ENCODE results near the gene SLC44A3. TPM values are rescaled to one million over a fixed set of nuclear protein-coding genes. Genes with fewer than 3 reads are reported as not detected.

The SLC44A3 gene
- total RNA-seq, 4 donors from 2014 or later = 0.19 TPM; not detected in 3

DNA sequence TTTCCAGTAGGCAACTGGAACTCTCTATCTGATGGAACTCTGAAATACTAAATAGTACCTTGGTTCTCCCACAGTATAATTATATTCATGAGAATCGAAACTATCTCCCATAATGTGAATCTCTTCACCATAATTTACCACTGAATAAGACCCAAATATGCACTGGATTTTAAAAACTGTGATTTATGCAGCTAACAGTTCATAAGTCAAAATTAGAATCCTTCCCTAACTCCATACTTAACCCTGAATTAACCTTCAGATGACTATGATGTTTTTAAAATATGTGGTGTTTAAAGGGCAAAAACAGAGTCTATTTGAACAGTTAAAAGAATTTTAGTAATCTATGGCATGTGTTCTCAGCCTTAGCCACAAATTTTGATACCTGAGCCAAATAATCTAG, 22.9 kb upstream of the SLC44A3 start:
- DNase-seq = no peak
- Histone ChIP-seq H3K9me3 (no peaks in the 10 kb centered on the region), H3K27ac (no peak overlapping the region), H3K36me3 (no peaks in the 10 kb centered on the region), H3K27me3 (no peaks in the 10 kb centered on the region), H3K4me3 (no peak overlapping the region), H3K4me1 (peaks cover 9 to 21% of the 10 kb centered on the region in 2 donors)
- TF ChIP-seq, protein P1, sequence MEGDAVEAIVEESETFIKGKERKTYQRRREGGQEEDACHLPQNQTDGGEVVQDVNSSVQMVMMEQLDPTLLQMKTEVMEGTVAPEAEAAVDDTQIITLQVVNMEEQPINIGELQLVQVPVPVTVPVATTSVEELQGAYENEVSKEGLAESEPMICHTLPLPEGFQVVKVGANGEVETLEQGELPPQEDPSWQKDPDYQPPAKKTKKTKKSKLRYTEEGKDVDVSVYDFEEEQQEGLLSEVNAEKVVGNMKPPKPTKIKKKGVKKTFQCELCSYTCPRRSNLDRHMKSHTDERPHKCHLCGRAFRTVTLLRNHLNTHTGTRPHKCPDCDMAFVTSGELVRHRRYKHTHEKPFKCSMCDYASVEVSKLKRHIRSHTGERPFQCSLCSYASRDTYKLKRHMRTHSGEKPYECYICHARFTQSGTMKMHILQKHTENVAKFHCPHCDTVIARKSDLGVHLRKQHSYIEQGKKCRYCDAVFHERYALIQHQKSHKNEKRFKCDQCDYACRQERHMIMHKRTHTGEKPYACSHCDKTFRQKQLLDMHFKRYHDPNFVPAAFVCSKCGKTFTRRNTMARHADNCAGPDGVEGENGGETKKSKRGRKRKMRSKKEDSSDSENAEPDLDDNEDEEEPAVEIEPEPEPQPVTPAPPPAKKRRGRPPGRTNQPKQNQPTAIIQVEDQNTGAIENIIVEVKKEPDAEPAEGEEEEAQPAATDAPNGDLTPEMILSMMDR (IDR thresholded peaks at IDR 0.05 in 4 of 5, conservative IDR thresholded peaks at IDR 0.05 in 1 of 5) = no peak
- TF ChIP-seq POLR2A (IDR thresholded peaks at IDR 0.05) = no peak
- ATAC-seq = no peak
- intact Hi-C loops (cut with DNase I; ENCODE audit: low total_unique reads) = no loop called here
- in situ Hi-C loops (cut with MboI; ENCODE audit: low sequenced_read_pairs in 4 of 4) = loop anchor here in 1 of 4 donors (10.0 kb wide), 1 partner anchor 102 kb away; no protein-coding TSS in a partner anchor

- in situ Hi-C loops (cut with MboI; ENCODE audit: low sequenced_read_pairs in 4 of 4) = loop anchor here in 1 of 4 donors (10.0 kb wide), 1 partner anchor 103 kb away; no protein-coding TSS in a partner anchor
- peaks cover 3 to 14% of the 10 kb centered on the region in 2 donors for H3K4me1 ChIP-seq
- TF ChIP-seq, protein P1 (IDR thresholded peaks at IDR 0.05 in 4 of 5, conservative IDR thresholded peaks at IDR 0.05 in 1 of 5) = no peak
- no peak for TF ChIP-seq POLR2A (IDR thresholded peaks at IDR 0.05)
- ATAC-seq (no peak), DNase-seq (no peak)
- H3K9me3 ChIP-seq = no peaks in the 10 kb centered on the region
- H3K27ac ChIP-seq = no peak overlapping the region
- H3K27me3 ChIP-seq = no peaks in the 10 kb centered on the region
- intact Hi-C loops (cut with DNase I; ENCODE audit: low total_unique reads) = no loop called here
- H3K36me3 ChIP-seq = no peaks in the 10 kb centered on the region
- no peak overlapping the region for H3K4me3 ChIP-seq
Observed at GRCh38 chr1:94798054-94798453, 22.1 kb upstream of the SLC44A3 start.

DNA sequence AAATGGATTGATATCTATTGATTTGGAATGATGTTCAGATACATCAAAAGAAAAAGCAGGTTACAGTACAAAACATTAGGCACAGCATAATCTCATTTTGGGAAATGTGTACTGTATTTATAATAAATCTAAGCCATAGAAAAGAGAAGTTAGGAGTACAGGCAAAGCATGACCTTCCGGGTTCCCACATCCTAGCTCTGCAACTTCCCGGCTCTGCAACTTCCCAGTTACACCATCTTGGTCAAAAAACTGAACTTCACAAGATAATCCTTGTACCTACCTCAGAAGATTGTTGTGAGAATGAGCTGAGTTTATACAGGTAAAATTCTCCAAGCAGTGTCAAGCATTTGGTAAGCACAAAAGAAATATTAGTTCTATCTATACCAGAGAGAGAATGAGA, 21.7 kb upstream of the SLC44A3 start:
- intact Hi-C loops (cut with DNase I; ENCODE audit: low total_unique reads) = no loop called here
- Histone ChIP-seq H3K4me3 (no peak overlapping the region), H3K9me3 (no peaks in the 10 kb centered on the region), H3K36me3 (no peaks in the 10 kb centered on the region), H3K4me1 (peaks cover 3 to 11% of the 10 kb centered on the region in 2 donors), H3K27me3 (no peaks in the 10 kb centered on the region), H3K27ac (no peak overlapping the region)
- TF ChIP-seq POLR2A (IDR thresholded peaks at IDR 0.05) = no peak
- TF ChIP-seq, protein P1 (IDR thresholded peaks at IDR 0.05 in 4 of 5, conservative IDR thresholded peaks at IDR 0.05 in 1 of 5) = no peak
- DNase-seq (no peak), ATAC-seq (no peak)
- in situ Hi-C loops (cut with MboI; ENCODE audit: low sequenced_read_pairs in 4 of 4) = loop anchor here in 1 of 4 donors (10.0 kb wide), 1 partner anchor 104 kb away; no protein-coding TSS in a partner anchor

GRCh38 chr1:94799206-94799605, 21.0 kb upstream of the SLC44A3 start:
- DNase-seq = no peak
- no peaks in the 10 kb centered on the region for H3K9me3 ChIP-seq
- no peak for TF ChIP-seq POLR2A (IDR thresholded peaks at IDR 0.05)
- TF ChIP-seq, protein P1 (IDR thresholded peaks at IDR 0.05 in 4 of 5, conservative IDR thresholded peaks at IDR 0.05 in 1 of 5) = no peak
- intact Hi-C loops (cut with DNase I; ENCODE audit: low total_unique reads) (no loop called here), in situ Hi-C loops (cut with MboI; ENCODE audit: low sequenced_read_pairs in 4 of 4) (loop anchor here in 1 of 4 donors (10.0 kb wide), 1 partner anchor 104 kb away; no protein-coding TSS in a partner anchor)
- no peak overlapping the region for H3K4me3 ChIP-seq
- H3K4me1 ChIP-seq = peaks cover 3 to 8% of the 10 kb centered on the region in 2 donors
- no peaks in the 10 kb centered on the region for H3K27me3 ChIP-seq
- ATAC-seq = no peak
- no peak overlapping the region for H3K27ac ChIP-seq
- H3K36me3 ChIP-seq = no peaks in the 10 kb centered on the region
